KMS-11 (cell line): ENCODE data around the gene WDR36.

ENCODE experiments used
- H2AFZ ChIP-seq: fragments of 200-600 bp; sonication (generic); 2 replicates; pipeline ENCODE4 v1.6.1; 2016; ENCODE audit warnings: antibody characterized with exemption, mixed run types, low read depth
- H3K27ac ChIP-seq: fragments of 200-600 bp; sonication (generic); 2 replicates; pipeline ENCODE4 v1.6.1; 2016; ENCODE audit warnings: mild to moderate bottlenecking, mixed run types
- H3K27me3 ChIP-seq: fragments of 200-600 bp; sonication (generic); 2 replicates; pipeline ENCODE4 v1.6.1; 2017; ENCODE audit warnings: mild to moderate bottlenecking, low read depth, mixed run types, moderate library complexity; ENCODE audit not compliant: insufficient read depth
- H3K36me3 ChIP-seq: fragments of 200-600 bp; sonication (generic); 2 replicates; pipeline ENCODE4 v1.6.1; 2017; ENCODE audit warnings: mild to moderate bottlenecking, mixed run types; ENCODE audit not compliant: insufficient read depth
- H3K4me1 ChIP-seq: fragments of 200-600 bp; sonication (generic); 2 replicates; pipeline ENCODE4 v1.6.1; 2016; ENCODE audit warnings: mild to moderate bottlenecking, low read depth, mixed run types; ENCODE audit not compliant: poor library complexity, severe bottlenecking
- H3K4me2 ChIP-seq: fragments of 200-600 bp; sonication (generic); 2 replicates; pipeline ENCODE4 v1.7.0; 2016; ENCODE audit warnings: mild to moderate bottlenecking, mixed run types
- H3K4me3 ChIP-seq: fragments of 200-600 bp; sonication (generic); IDR thresholded peaks from 2 replicates; pipeline ENCODE4 v1.6.1; 2017; ENCODE audit warnings: low read depth, low read length, mixed read lengths; ENCODE audit not compliant: insufficient read depth
- H3K79me2 ChIP-seq: fragments of 200-600 bp; sonication (generic); 2 replicates; pipeline ENCODE4 v1.6.1; 2016; ENCODE audit warnings: low read depth, mixed run types; ENCODE audit not compliant: insufficient read depth
- H3K9ac ChIP-seq: fragments of 200-600 bp; sonication (generic); 2 replicates; pipeline ENCODE4 v1.6.1; 2016; ENCODE audit warnings: mild to moderate bottlenecking, mixed run types
- H4K20me1 ChIP-seq: fragments of 200-600 bp; sonication (generic); 2 replicates; pipeline ENCODE4 v1.6.1; 2016; ENCODE audit warnings: mild to moderate bottlenecking, mixed run types; ENCODE audit not compliant: insufficient read depth
- CTCF ChIP-seq: fragments of 200-600 bp; sonication (generic); conservative IDR thresholded peaks from 2 replicates; pipeline ENCODE4 v1.6.1; 2017; ENCODE audit warnings: low read depth, mild to moderate bottlenecking, antibody characterized with exemption, low read length, moderate library complexity, mixed read lengths

The WDR36 gene

GRCh38 chr5:111132731-111133435, 40.7 kb downstream of the WDR36 start:
- no peak overlapping the region for H3K9ac ChIP-seq
- H3K79me2 ChIP-seq, result no peaks in the 10 kb centered on the region
- H3K4me1 ChIP-seq, result no peaks in the 10 kb centered on the region
- H3K4me2 ChIP-seq, result no peak overlapping the region
- no peaks in the 10 kb centered on the region for H4K20me1 ChIP-seq
- no peaks in the 10 kb centered on the region for H3K36me3 ChIP-seq
- no peaks in the 10 kb centered on the region for H3K27me3 ChIP-seq
- H3K27ac ChIP-seq, result no peak overlapping the region
- TF ChIP-seq CTCF, result no peak
- no peak overlapping the region for H3K4me3 ChIP-seq
- no peak overlapping the region for H2AFZ ChIP-seq

- H4K20me1 ChIP-seq, result no peaks in the 10 kb centered on the region
- TF ChIP-seq CTCF, result no peak
- no peak overlapping the region for H3K27ac ChIP-seq
- no peak overlapping the region for H3K4me2 ChIP-seq
- no peaks in the 10 kb centered on the region for H3K4me1 ChIP-seq
- no peak overlapping the region for H3K4me3 ChIP-seq
- no peaks in the 10 kb centered on the region for H3K36me3 ChIP-seq
- no peak overlapping the region for H3K9ac ChIP-seq
- H3K79me2 ChIP-seq, result no peaks in the 10 kb centered on the region
- no peaks in the 10 kb centered on the region for H3K27me3 ChIP-seq
- no peak overlapping the region for H2AFZ ChIP-seq
Observed at GRCh38 chr5:111133436-111133751, 41.2 kb downstream of the WDR36 start.

- Histone ChIP-seq H3K9ac (no peak overlapping the region), H3K4me2 (no peak overlapping the region), H3K27me3 (no peaks in the 10 kb centered on the region), H2AFZ (no peak overlapping the region), H3K27ac (no peak overlapping the region), H3K36me3 (no peaks in the 10 kb centered on the region), H3K4me1 (no peaks in the 10 kb centered on the region), H4K20me1 (no peaks in the 10 kb centered on the region), H3K4me3 (no peak overlapping the region), H3K79me2 (no peaks in the 10 kb centered on the region)
- TF ChIP-seq CTCF, result no peak
Observed at GRCh38 chr5:111134087-111134486, 41.9 kb downstream of the WDR36 start.

GRCh38 chr5:111134864-111135263, 42.7 kb downstream of the WDR36 start:
- no peaks in the 10 kb centered on the region for H3K79me2 ChIP-seq
- no peak overlapping the region for H3K4me3 ChIP-seq
- no peak overlapping the region for H3K27ac ChIP-seq
- no peaks in the 10 kb centered on the region for H3K27me3 ChIP-seq
- H4K20me1 ChIP-seq, result no peaks in the 10 kb centered on the region
- no peak overlapping the region for H3K4me2 ChIP-seq
- no peak overlapping the region for H3K9ac ChIP-seq
- no peaks in the 10 kb centered on the region for H3K4me1 ChIP-seq
- TF ChIP-seq CTCF, result no peak
- H3K36me3 ChIP-seq, result no peaks in the 10 kb centered on the region
- H2AFZ ChIP-seq, result no peak overlapping the region
